ENCODE measurements around the gene WFIKKN1. TPM values are rescaled to one million over a fixed set of nuclear protein-coding genes. Genes with fewer than 3 reads are reported as not detected.
A peak's percentile ranks its signal among the peaks of the same experiment; 100 is the strongest.

The WFIKKN1 gene
- total RNA-seq, 5 donors from 2014 or later (not counting 1 experiment from before 2014, with no cell fraction given) = 0.15 to 1.5 (median 1.0) TPM

- peaks cover 16% of the 10 kb centered on the region for H3K36me3 Mint-ChIP-seq
- no peak overlapping the region for H3K4me3 Mint-ChIP-seq
- Histone ChIP-seq H3K9me3 (no peaks in the 10 kb centered on the region), H3K4me1 (ENCODE audit: control insufficient read depth in 1 of 2, extremely low read depth in 1 of 2, insufficient read depth in 2 of 2, low read length in 2 of 2) (peaks cover 0 to 6% of the 10 kb centered on the region in 2 experiments), H3K4me3 (ENCODE audit: control insufficient read depth in 1 of 2, extremely low read depth in 1 of 2, low read length in 1 of 2) (no peak overlapping the region), H3K27me3 (replicated peaks in 1 of 2; ENCODE audit: control insufficient read depth in 2 of 2, extremely low read depth in 1 of 2, insufficient read depth in 2 of 2, low read length in 1 of 2) (no peaks in the 10 kb centered on the region), H3K36me3 (ENCODE audit: control insufficient read depth in 2 of 2, extremely low read depth in 1 of 2, insufficient read depth in 1 of 2, low read length in 1 of 2) (no peaks in the 10 kb centered on the region), H3K27ac (ENCODE audit: low read length) (no peak overlapping the region)
- WGBS (ENCODE audit: insufficient coverage) = 94% methylated on average over 14 of the region's 14 CpGs
- ATAC-seq (replicated peaks in 1 of 4) (no peak), DNase-seq (no peak)
- H3K27ac Mint-ChIP-seq = peak overlapping the region in 1 of 2 donors; percentile 11
- POLR2A ChIA-PET = no interaction called here
- no peaks in the 10 kb centered on the region for H3K9me3 Mint-ChIP-seq
- H3K27me3 Mint-ChIP-seq = no peaks in the 10 kb centered on the region
- H3K4me1 Mint-ChIP-seq = peaks cover 5 to 16% (median 8%) of the 10 kb centered on the region in 3 donors
- CTCF ChIA-PET = no interaction called here
These were observed 20.8 kb upstream of the WFIKKN1 start for GRCh38 chr16:609984-610383.

GRCh38 chr16:610513-611381 is 20.0 kb upstream of the WFIKKN1 start:
- H3K4me3 Mint-ChIP-seq = no peak overlapping the region
- POLR2A ChIA-PET = no interaction called here

GRCh38 chr16:615122-615521 is 15.7 kb upstream of the WFIKKN1 start:
- Mint-ChIP-seq H3K27me3 (no peaks in the 10 kb centered on the region), H3K4me3 (no peak overlapping the region), H3K36me3 (peaks cover 9% of the 10 kb centered on the region), H3K27ac (no peak overlapping the region), H3K4me1 (peaks cover 3 to 5% (median 5%) of the 10 kb centered on the region in 3 donors), H3K9me3 (no peaks in the 10 kb centered on the region)
- H3K27me3 ChIP-seq (replicated peaks in 1 of 2; ENCODE audit: control insufficient read depth in 2 of 2, extremely low read depth in 1 of 2, insufficient read depth in 2 of 2, low read length in 1 of 2) = no peaks in the 10 kb centered on the region
- ChIA-PET CTCF (no interaction called here), POLR2A (no interaction called here)
- no peak overlapping the region for H3K27ac ChIP-seq (ENCODE audit: low read length)
- DNase-seq (no peak), ATAC-seq (replicated peaks in 1 of 4) (no peak)
- 90% methylated on average over 10 of the region's 13 CpGs for WGBS (ENCODE audit: insufficient coverage)
- H3K36me3 ChIP-seq (ENCODE audit: control insufficient read depth in 2 of 2, extremely low read depth in 1 of 2, insufficient read depth in 1 of 2, low read length in 1 of 2) = peaks cover 0 to 4% of the 10 kb centered on the region in 2 donors
- H3K4me3 ChIP-seq (ENCODE audit: control insufficient read depth in 1 of 2, extremely low read depth in 1 of 2, low read length in 1 of 2) = no peak overlapping the region
- H3K9me3 ChIP-seq = no peaks in the 10 kb centered on the region
- peaks cover 0 to 6% of the 10 kb centered on the region in 2 experiments for H3K4me1 ChIP-seq (ENCODE audit: control insufficient read depth in 1 of 2, extremely low read depth in 1 of 2, insufficient read depth in 2 of 2, low read length in 2 of 2)

More at GRCh38 chr16:610513-611381, 20.0 kb upstream of the WFIKKN1 start:
- Histone ChIP-seq H3K4me3 (ENCODE audit: control insufficient read depth in 1 of 2, extremely low read depth in 1 of 2, low read length in 1 of 2) (no peak overlapping the region), H3K27me3 (replicated peaks in 1 of 2; ENCODE audit: control insufficient read depth in 2 of 2, extremely low read depth in 1 of 2, insufficient read depth in 2 of 2, low read length in 1 of 2) (no peaks in the 10 kb centered on the region), H3K4me1 (ENCODE audit: control insufficient read depth in 1 of 2, extremely low read depth in 1 of 2, insufficient read depth in 2 of 2, low read length in 2 of 2) (peaks cover 0 to 6% of the 10 kb centered on the region in 2 experiments), H3K9me3 (no peaks in the 10 kb centered on the region), H3K36me3 (ENCODE audit: control insufficient read depth in 2 of 2, extremely low read depth in 1 of 2, insufficient read depth in 1 of 2, low read length in 1 of 2) (no peaks in the 10 kb centered on the region), H3K27ac (ENCODE audit: low read length) (no peak overlapping the region)
- H3K36me3 Mint-ChIP-seq = peaks cover 9% of the 10 kb centered on the region
- H3K9me3 Mint-ChIP-seq = no peaks in the 10 kb centered on the region
- peak in 30 of 35 experiments; percentile 25 to 73 (median 41) for DNase-seq
- CTCF ChIA-PET = no interaction called here
- WGBS (ENCODE audit: insufficient coverage) = 73% methylated on average over 25 of the region's 28 CpGs
- peaks cover 5 to 11% (median 8%) of the 10 kb centered on the region in 3 donors for H3K4me1 Mint-ChIP-seq
- H3K27me3 Mint-ChIP-seq = no peaks in the 10 kb centered on the region
- H3K27ac Mint-ChIP-seq = peak overlapping the region in 1 of 2 donors; percentile 43
- peak; percentile 65 to 75 (median 69) for ATAC-seq (replicated peaks in 1 of 4)

- Histone ChIP-seq H3K27me3 (replicated peaks in 1 of 2; ENCODE audit: control insufficient read depth in 2 of 2, extremely low read depth in 1 of 2, insufficient read depth in 2 of 2, low read length in 1 of 2) (no peaks in the 10 kb centered on the region), H3K27ac (ENCODE audit: low read length) (no peak overlapping the region), H3K4me1 (ENCODE audit: control insufficient read depth in 1 of 2, extremely low read depth in 1 of 2, insufficient read depth in 2 of 2, low read length in 2 of 2) (no peaks in the 10 kb centered on the region), H3K4me3 (ENCODE audit: control insufficient read depth in 1 of 2, extremely low read depth in 1 of 2, low read length in 1 of 2) (no peak overlapping the region), H3K36me3 (ENCODE audit: control insufficient read depth in 2 of 2, extremely low read depth in 1 of 2, insufficient read depth in 1 of 2, low read length in 1 of 2) (peaks cover 4 to 5% of the 10 kb centered on the region in 2 donors), H3K9me3 (no peaks in the 10 kb centered on the region)
- Mint-ChIP-seq H3K27me3 (no peaks in the 10 kb centered on the region), H3K4me3 (no peak overlapping the region), H3K27ac (no peak overlapping the region), H3K9me3 (no peaks in the 10 kb centered on the region), H3K36me3 (peaks cover 9% of the 10 kb centered on the region), H3K4me1 (no peaks in the 10 kb centered on the region)
- POLR2A ChIA-PET = no interaction called here
- CTCF ChIA-PET = no interaction called here
- DNase-seq = no peak
- ATAC-seq (replicated peaks in 1 of 4) = no peak
- 94% methylated on average over 31 of the region's 39 CpGs for WGBS (ENCODE audit: insufficient coverage)
These were observed 13.8 kb upstream of the WFIKKN1 start for GRCh38 chr16:616733-617586.

GRCh38 chr16:617855-618254 is 12.9 kb upstream of the WFIKKN1 start:
- 88% methylated on average over 10 of the region's 16 CpGs for WGBS (ENCODE audit: insufficient coverage)
- peaks cover 4 to 5% of the 10 kb centered on the region in 2 donors for H3K36me3 ChIP-seq (ENCODE audit: control insufficient read depth in 2 of 2, extremely low read depth in 1 of 2, insufficient read depth in 1 of 2, low read length in 1 of 2)
- H3K27ac ChIP-seq (ENCODE audit: low read length) = no peak overlapping the region
- H3K27me3 ChIP-seq (replicated peaks in 1 of 2; ENCODE audit: control insufficient read depth in 2 of 2, extremely low read depth in 1 of 2, insufficient read depth in 2 of 2, low read length in 1 of 2) = no peaks in the 10 kb centered on the region
- no peak overlapping the region for H3K4me3 Mint-ChIP-seq
- ChIA-PET POLR2A (no interaction called here), CTCF (no interaction called here)
- no peaks in the 10 kb centered on the region for H3K27me3 Mint-ChIP-seq
- H3K4me1 ChIP-seq (ENCODE audit: control insufficient read depth in 1 of 2, extremely low read depth in 1 of 2, insufficient read depth in 2 of 2, low read length in 2 of 2) = no peaks in the 10 kb centered on the region
- no peak overlapping the region for H3K4me3 ChIP-seq (ENCODE audit: control insufficient read depth in 1 of 2, extremely low read depth in 1 of 2, low read length in 1 of 2)
- H3K9me3 Mint-ChIP-seq = no peaks in the 10 kb centered on the region
- H3K27ac Mint-ChIP-seq = no peak overlapping the region
- peaks cover 9% of the 10 kb centered on the region for H3K36me3 Mint-ChIP-seq
- no peak for DNase-seq
- no peak for ATAC-seq (replicated peaks in 1 of 4)
- H3K9me3 ChIP-seq = no peaks in the 10 kb centered on the region
- H3K4me1 Mint-ChIP-seq = no peaks in the 10 kb centered on the region

- H3K9me3 Mint-ChIP-seq = no peaks in the 10 kb centered on the region
- Histone ChIP-seq H3K4me1 (ENCODE audit: control insufficient read depth in 1 of 2, extremely low read depth in 1 of 2, insufficient read depth in 2 of 2, low read length in 2 of 2) (no peaks in the 10 kb centered on the region), H3K27me3 (replicated peaks in 1 of 2; ENCODE audit: control insufficient read depth in 2 of 2, extremely low read depth in 1 of 2, insufficient read depth in 2 of 2, low read length in 1 of 2) (no peaks in the 10 kb centered on the region), H3K36me3 (ENCODE audit: control insufficient read depth in 2 of 2, extremely low read depth in 1 of 2, insufficient read depth in 1 of 2, low read length in 1 of 2) (peaks cover 4 to 12% of the 10 kb centered on the region in 2 donors), H3K4me3 (ENCODE audit: control insufficient read depth in 1 of 2, extremely low read depth in 1 of 2, low read length in 1 of 2) (no peak overlapping the region), H3K27ac (ENCODE audit: low read length) (no peak overlapping the region), H3K9me3 (no peaks in the 10 kb centered on the region)
- no peaks in the 10 kb centered on the region for H3K4me1 Mint-ChIP-seq
- ChIA-PET CTCF (no interaction called here), POLR2A (no interaction called here)
- 95% methylated on average over 16 of the region's 20 CpGs for WGBS (ENCODE audit: insufficient coverage)
- no peaks in the 10 kb centered on the region for H3K27me3 Mint-ChIP-seq
- peaks cover 3% of the 10 kb centered on the region for H3K36me3 Mint-ChIP-seq
- no peak overlapping the region for H3K4me3 Mint-ChIP-seq
- ATAC-seq (replicated peaks in 1 of 4) (no peak), DNase-seq (no peak)
- no peak overlapping the region for H3K27ac Mint-ChIP-seq
These were observed 11.2 kb upstream of the WFIKKN1 start for GRCh38 chr16:619476-620100.
